DND-41 (cell line): ENCODE data around the gene CSNK1G2.

Source experiments
- ATAC-seq: fragments of 200-7000 bp; cut with Tn5 transposase; 3 replicates; pipeline ENCODE4 v1.9.1; 2021; ENCODE audit warnings: low read depth; ENCODE audit not compliant: insufficient read depth
- DNase-seq: peaks from one replicate; pipeline ENCODE4 v3.0.0-alpha.2; 2020
- H2AFZ ChIP-seq: 2 replicates; pipeline ENCODE4 v1.6.0; 2012; ENCODE audit warnings: low read depth, low read length
- H3K27ac ChIP-seq: 2 replicates; pipeline ENCODE4 v1.5.1; 2012; ENCODE audit warnings: low read length, inconsistent platforms
- H3K27me3 ChIP-seq: fragments of 200-600 bp; sonication (generic); 2 replicates; pipeline ENCODE4 v1.6.0; 2012; ENCODE audit warnings: low read length, mild to moderate bottlenecking, inconsistent platforms; ENCODE audit not compliant: insufficient read depth, poor library complexity
- H3K36me3 ChIP-seq: 2 replicates; pipeline ENCODE4 v1.5.1; 2012; ENCODE audit warnings: low read length, inconsistent platforms; ENCODE audit not compliant: insufficient read depth
- H3K4me1 ChIP-seq: 2 replicates; pipeline ENCODE4 v1.5.1; 2012; ENCODE audit warnings: mild to moderate bottlenecking, low read length; ENCODE audit not compliant: insufficient read depth
- H3K4me2 ChIP-seq: 2 replicates; pipeline ENCODE4 v1.6.0; 2012; ENCODE audit warnings: mild to moderate bottlenecking, moderate library complexity, low read length, inconsistent platforms; ENCODE audit not compliant: insufficient read depth
- H3K4me3 ChIP-seq, 2 experiments: fragments of 200-600 bp in 1 of 2; shearing (Covaris generic) in 1 of 2; 2 replicates each; pipeline ENCODE4 v1.5.1; 2012 to 2016; ENCODE audit warnings: inconsistent platforms in 2 of 2, low read length in 2 of 2, mild to moderate bottlenecking in 2 of 2, low read depth in 1 of 2, moderate library complexity in 1 of 2
- H3K79me2 ChIP-seq: 2 replicates; pipeline ENCODE4 v1.6.0; 2012; ENCODE audit warnings: low read length, inconsistent platforms; ENCODE audit not compliant: insufficient read depth
- H3K9ac ChIP-seq: 2 replicates; pipeline ENCODE4 v1.6.0; 2012; ENCODE audit warnings: low read depth, mild to moderate bottlenecking, inconsistent platforms, low read length, moderate library complexity
- H3K9me3 ChIP-seq: 2 replicates; pipeline ENCODE4 v1.5.1; 2012; ENCODE audit warnings: low read length, moderate library complexity, mild to moderate bottlenecking, inconsistent platforms; ENCODE audit not compliant: insufficient read depth, severe bottlenecking
- H4K20me1 ChIP-seq: 2 replicates; pipeline ENCODE4 v1.6.0; 2012; ENCODE audit warnings: low read length; ENCODE audit not compliant: insufficient read depth
- EZH2 ChIP-seq: IDR thresholded peaks from 3 replicates; pipeline ENCODE4 v1.6.1; 2012; ENCODE audit warnings: borderline replicate concordance, low read depth, mild to moderate bottlenecking, moderate library complexity, low read length, inconsistent platforms; ENCODE audit not compliant: severe bottlenecking
- TF ChIP-seq, protein P1 (sequence below): IDR thresholded peaks from 2 replicates; pipeline ENCODE4 v1.5.1; 2012; ENCODE audit warnings: borderline replicate concordance, low read length, moderate library complexity, mild to moderate bottlenecking; ENCODE audit not compliant: poor library complexity, severe bottlenecking; ENCODE audit errors: extremely low read depth

CSNK1G2 gene

DNA sequence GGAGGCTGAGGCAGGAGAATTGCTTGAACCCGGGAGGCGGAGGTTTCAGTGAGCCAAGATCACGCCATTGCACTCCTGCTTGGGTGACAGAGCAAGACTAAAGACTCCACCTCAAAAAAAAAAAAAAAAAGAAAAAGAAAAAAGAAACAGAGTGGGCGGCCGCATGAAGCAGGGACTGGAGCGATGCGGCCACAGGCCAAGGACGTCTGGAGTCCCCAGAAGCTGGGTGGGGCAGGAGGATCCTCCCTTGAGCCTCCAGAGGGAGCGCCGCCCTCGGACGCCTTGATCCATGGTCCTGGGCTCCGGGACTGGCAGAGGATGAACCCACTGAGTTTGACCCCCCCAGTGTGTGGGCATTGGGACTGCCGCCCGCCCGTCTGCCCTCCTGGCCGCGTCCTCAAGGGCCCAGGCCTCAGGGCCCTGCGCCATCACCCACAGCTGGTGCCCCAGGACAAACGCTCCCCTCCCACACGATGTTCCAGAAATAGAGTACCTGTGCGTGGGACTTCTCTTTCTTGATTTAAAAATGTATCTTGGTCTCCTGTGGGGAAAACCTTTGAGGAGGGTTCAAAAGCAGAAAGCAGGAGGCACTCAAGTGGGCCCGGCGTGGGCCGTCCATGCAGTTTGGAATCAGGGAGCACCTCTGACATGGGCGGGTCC, 59.0 kb downstream of the CSNK1G2 start:
- Histone ChIP-seq H3K9me3 (no peaks in the 10 kb centered on the region), H3K27me3 (no peaks in the 10 kb centered on the region), H3K4me3 (no peak overlapping the region), H3K4me2 (no peak overlapping the region), H3K36me3 (peaks cover 76% of the 10 kb centered on the region), H3K27ac (no peak overlapping the region), H2AFZ (no peak overlapping the region), H4K20me1 (peaks cover 41% of the 10 kb centered on the region), H3K9ac (no peak overlapping the region), H3K79me2 (peaks cover 44% of the 10 kb centered on the region), H3K4me1 (no peaks in the 10 kb centered on the region)
- DNase-seq (no peak), ATAC-seq (no peak)
- TF ChIP-seq, protein P1, sequence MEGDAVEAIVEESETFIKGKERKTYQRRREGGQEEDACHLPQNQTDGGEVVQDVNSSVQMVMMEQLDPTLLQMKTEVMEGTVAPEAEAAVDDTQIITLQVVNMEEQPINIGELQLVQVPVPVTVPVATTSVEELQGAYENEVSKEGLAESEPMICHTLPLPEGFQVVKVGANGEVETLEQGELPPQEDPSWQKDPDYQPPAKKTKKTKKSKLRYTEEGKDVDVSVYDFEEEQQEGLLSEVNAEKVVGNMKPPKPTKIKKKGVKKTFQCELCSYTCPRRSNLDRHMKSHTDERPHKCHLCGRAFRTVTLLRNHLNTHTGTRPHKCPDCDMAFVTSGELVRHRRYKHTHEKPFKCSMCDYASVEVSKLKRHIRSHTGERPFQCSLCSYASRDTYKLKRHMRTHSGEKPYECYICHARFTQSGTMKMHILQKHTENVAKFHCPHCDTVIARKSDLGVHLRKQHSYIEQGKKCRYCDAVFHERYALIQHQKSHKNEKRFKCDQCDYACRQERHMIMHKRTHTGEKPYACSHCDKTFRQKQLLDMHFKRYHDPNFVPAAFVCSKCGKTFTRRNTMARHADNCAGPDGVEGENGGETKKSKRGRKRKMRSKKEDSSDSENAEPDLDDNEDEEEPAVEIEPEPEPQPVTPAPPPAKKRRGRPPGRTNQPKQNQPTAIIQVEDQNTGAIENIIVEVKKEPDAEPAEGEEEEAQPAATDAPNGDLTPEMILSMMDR, result no peak
- TF ChIP-seq EZH2, result no peak

DNA sequence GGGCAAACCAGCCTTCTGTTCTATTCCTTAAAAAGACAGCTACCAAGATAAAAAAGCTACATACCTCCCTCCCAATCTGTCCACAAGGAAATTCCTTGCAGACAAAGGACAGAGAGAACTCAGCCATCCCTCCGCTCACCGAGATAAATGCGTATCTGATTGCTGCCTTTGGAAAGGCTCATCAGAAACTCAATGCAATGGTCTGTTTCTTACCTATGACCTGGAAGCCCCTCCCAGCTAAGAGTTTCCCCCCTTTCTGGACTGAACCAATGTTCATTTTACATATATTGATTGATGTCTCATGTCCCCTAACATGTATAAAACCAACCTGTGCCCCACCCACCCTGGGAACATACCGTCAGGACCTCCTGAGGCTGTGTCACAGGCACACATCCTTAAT, 62.9 kb downstream of the CSNK1G2 start:
- no peak overlapping the region for H3K27ac ChIP-seq
- ATAC-seq (no peak), DNase-seq (no peak)
- TF ChIP-seq, protein P1, result no peak
- no peak for TF ChIP-seq EZH2
- H3K4me2 ChIP-seq, result no peak overlapping the region
- H2AFZ ChIP-seq, result no peak overlapping the region
- H3K9me3 ChIP-seq, result no peaks in the 10 kb centered on the region
- peaks cover 75% of the 10 kb centered on the region for H3K79me2 ChIP-seq
- peaks cover 50% of the 10 kb centered on the region for H3K36me3 ChIP-seq
- H3K9ac ChIP-seq, result no peak overlapping the region
- H3K27me3 ChIP-seq, result no peaks in the 10 kb centered on the region
- H3K4me1 ChIP-seq, result no peaks in the 10 kb centered on the region
- no peak overlapping the region for H3K4me3 ChIP-seq
- H4K20me1 ChIP-seq, result peaks cover 34% of the 10 kb centered on the region

DNA sequence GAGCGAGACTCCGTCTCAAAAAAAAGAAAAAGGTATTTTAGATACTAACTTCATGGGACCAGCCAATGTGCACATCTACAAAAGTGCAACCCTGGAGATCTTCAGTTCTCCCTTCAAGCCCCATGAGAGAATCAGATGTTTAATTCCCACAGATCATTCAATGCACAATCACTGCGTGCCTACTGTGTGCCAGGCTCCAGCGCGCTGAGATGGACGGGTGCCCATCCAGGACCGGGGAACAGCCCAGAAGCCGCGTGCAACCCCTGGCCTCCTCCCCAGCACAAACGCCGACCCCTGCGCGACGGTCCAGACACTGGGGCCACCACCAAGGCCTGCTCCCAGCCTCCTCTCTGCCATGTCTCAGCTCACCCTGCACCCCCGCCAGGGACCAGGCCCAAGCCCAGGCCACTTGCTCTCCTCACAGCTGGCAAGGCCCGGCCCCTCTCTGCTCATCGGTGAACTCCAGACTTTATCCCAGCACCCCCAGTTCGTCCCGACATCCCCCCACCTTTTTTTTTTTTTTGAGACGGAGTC, 69.2 kb downstream of the CSNK1G2 start:
- Histone ChIP-seq H3K4me3 (no peak overlapping the region), H3K4me1 (peaks cover 36% of the 10 kb centered on the region), H3K9me3 (no peaks in the 10 kb centered on the region), H3K27ac (no peak overlapping the region), H3K79me2 (peaks cover 96% of the 10 kb centered on the region), H3K27me3 (no peaks in the 10 kb centered on the region), H3K9ac (no peak overlapping the region), H3K36me3 (peaks cover 32% of the 10 kb centered on the region), H2AFZ (no peak overlapping the region), H3K4me2 (no peak overlapping the region), H4K20me1 (peaks cover 45% of the 10 kb centered on the region)
- no peak for TF ChIP-seq EZH2
- TF ChIP-seq, protein P1, result no peak
- no peak for ATAC-seq
- no peak for DNase-seq
